NCI-H1436 (cell line): ENCODE results near the gene APBB1.

Source experiments
- DNase-seq: peaks from one replicate; lab custom pipeline; 2025; lab: John Stamatoyannopoulos, UW

Gene APBB1

GRCh38 chr11:6351782-6352382 lies 67.0 kb downstream of the APBB1 start:
- DNase-seq: no peak

- DNase-seq: no peak
Measured at GRCh38 chr11:6350486-6350885, 68.4 kb downstream of the APBB1 start.

- DNase-seq: no peak
Measured at GRCh38 chr11:6350043-6350442, 68.9 kb downstream of the APBB1 start.

GRCh38 chr11:6345366-6345765 lies 73.5 kb downstream of the APBB1 start:
- no peak for DNase-seq
